SKM-1 treated with dmso at 0.1 percent for 144 hours (cell line): ENCODE data around the gene GNG12.
A peak's percentile ranks its signal among the peaks of the same experiment; 100 is the strongest.

ENCODE experiments used
- DNase-seq: peaks from one replicate; lab custom pipeline; 2025; ENCODE audit not compliant: unreplicated experiment; lab: John Stamatoyannopoulos, UW

The GNG12 gene

GRCh38 chr1:67787746-67788145 is 45.5 kb downstream of the GNG12 start:
- DNase-seq: no peak

GRCh38 chr1:67785847-67786753 is 47.2 kb downstream of the GNG12 start:
- DNase-seq: no peak

GRCh38 chr1:67784545-67785186 is 48.6 kb downstream of the GNG12 start:
- no peak for DNase-seq

- no peak for DNase-seq
Observed at GRCh38 chr1:67780637-67781036, 52.6 kb downstream of the GNG12 start.

GRCh38 chr1:67777440-67777839 is 55.8 kb downstream of the GNG12 start:
- DNase-seq: no peak

- DNase-seq: no peak
Observed at GRCh38 chr1:67777016-67777415, 56.3 kb downstream of the GNG12 start.

GRCh38 chr1:67773462-67773861 is 59.8 kb downstream of the GNG12 start:
- DNase-seq: no peak

- no peak for DNase-seq
Observed at GRCh38 chr1:67771749-67772148, 61.5 kb downstream of the GNG12 start.

GRCh38 chr1:67771152-67771551 is 62.1 kb downstream of the GNG12 start:
- no peak for DNase-seq

- DNase-seq: no peak
Observed at GRCh38 chr1:67769633-67770256, 63.5 kb downstream of the GNG12 start.

- DNase-seq: no peak
Observed at GRCh38 chr1:67768480-67768879, 64.8 kb downstream of the GNG12 start.

GRCh38 chr1:67767103-67767782 is 66.0 kb downstream of the GNG12 start:
- DNase-seq: no peak

- peak; percentile 42 for DNase-seq
Observed at GRCh38 chr1:67766141-67766978, 66.9 kb downstream of the GNG12 start.

- DNase-seq: no peak
Observed at GRCh38 chr1:67764633-67765032, 68.6 kb downstream of the GNG12 start.

GRCh38 chr1:67761730-67762129 is 71.5 kb downstream of the GNG12 start:
- no peak for DNase-seq

GRCh38 chr1:67761091-67761490 is 72.2 kb downstream of the GNG12 start:
- no peak for DNase-seq

- peak; percentile 45 for DNase-seq
Observed at GRCh38 chr1:67760030-67760821, 73.0 kb downstream of the GNG12 start.

- no peak for DNase-seq
Observed at GRCh38 chr1:67759692-67760029, 73.6 kb downstream of the GNG12 start.

- DNase-seq: no peak
Observed at GRCh38 chr1:67759066-67759465, 74.2 kb downstream of the GNG12 start.

GRCh38 chr1:67755619-67756018 is 77.6 kb downstream of the GNG12 start:
- no peak for DNase-seq
